AG08396 (cell line): ENCODE data around the gene MATN1.
"Not testable (repeated sequence)": the region's sequence is repeated elsewhere in the genome, so short reads cannot be mapped to it uniquely, and the experiment has no call there.

Experiments used
- DNase-seq: peaks from one replicate; pipeline ENCODE4 v3.0.0; 2012; ENCODE audit warnings: low spot score, mixed read lengths

Gene MATN1

DNA sequence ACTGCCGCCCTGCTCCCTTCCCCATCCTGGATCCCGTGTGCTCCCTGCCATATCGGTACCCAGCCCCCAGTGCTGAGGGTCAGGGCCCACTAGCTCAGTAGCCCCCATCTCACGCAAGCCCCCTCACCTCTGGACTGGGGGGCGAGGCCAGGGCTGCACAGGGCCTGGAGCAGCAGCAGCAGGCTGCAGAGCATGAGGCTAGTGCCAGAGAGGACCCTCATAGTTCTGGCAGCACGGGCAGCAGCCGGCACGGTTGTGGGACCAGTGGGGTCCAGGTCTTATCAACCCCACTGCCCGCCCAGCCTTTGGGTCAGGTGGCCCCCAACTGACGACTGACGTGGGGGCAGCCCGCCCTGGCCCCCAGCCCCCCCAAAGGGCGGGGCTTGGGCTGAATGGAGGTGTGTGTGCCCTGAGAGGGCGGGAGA is at the start of gene MATN1:
Gene MATN1 (minus strand): TSS at position 255 of the 425 bp plus-strand sequence. CDS start 34 bp downstream, at position 221.
- DNase-seq: no peak

DNA sequence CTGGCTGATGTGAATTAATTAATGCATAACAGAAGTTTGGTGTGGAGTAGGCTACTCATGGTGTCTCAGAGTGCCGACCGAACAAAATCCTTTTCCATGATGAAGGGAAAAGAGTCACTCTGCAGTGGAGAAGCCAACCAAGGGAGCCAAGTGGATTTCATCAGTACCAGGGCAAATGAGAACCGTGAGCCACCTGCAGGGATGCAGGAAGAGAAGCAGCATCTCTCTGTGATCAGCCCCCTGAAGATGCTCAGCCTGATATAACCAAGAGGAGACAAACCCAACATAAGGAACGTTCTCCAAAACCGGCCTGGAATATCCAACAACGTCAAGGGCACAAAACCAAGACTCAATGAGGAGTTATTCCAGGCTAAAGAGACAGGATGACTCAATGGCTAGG is 47.6 kb upstream of the MATN1 start:
- no peak for DNase-seq

DNA sequence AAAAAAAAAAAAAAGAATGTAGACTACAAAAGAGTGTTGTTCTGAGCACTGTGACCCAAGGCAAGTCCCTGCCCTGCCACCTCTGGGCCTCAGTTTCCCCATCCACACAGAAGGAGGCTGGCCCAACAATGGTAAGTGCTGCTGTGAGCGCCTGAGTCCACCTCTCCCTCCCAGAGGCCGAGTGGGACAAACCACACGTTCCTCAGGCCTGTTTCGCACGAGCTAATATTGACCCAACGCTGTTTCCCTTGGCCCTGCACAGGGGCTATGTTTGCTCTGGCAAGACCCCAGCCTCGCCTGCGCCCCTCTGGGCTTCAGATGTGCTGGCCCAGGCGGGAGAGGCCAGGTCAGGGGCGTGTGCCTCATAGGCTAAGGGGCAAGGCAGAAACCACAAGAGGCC is 46.8 kb upstream of the MATN1 start:
- DNase-seq: no peak

GRCh38 chr1:30768830-30769718 is 45.7 kb upstream of the MATN1 start:
- no peak for DNase-seq

- DNase-seq: no peak
Measured at GRCh38 chr1:30768159-30768829, 44.9 kb upstream of the MATN1 start.

DNA sequence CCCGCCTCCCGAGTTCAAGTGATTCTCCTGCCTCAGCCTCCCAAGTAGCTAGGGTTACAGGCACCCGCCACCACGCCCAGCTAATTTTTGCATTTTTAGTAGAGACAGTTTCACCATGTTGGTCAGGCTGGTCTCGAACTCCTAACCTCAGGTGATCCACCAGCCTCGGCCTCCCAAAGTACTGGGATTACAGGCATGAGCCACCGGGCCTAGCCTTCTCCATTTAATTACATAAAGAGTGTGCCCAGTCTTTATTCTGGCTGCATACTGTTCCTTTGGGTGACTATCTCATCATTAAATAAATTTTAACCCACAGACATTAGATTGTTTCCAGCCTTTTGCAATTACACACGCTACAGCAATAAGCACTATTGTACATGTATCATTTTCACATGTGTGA is 43.6 kb upstream of the MATN1 start:
- DNase-seq: not testable (repeated sequence)

DNA sequence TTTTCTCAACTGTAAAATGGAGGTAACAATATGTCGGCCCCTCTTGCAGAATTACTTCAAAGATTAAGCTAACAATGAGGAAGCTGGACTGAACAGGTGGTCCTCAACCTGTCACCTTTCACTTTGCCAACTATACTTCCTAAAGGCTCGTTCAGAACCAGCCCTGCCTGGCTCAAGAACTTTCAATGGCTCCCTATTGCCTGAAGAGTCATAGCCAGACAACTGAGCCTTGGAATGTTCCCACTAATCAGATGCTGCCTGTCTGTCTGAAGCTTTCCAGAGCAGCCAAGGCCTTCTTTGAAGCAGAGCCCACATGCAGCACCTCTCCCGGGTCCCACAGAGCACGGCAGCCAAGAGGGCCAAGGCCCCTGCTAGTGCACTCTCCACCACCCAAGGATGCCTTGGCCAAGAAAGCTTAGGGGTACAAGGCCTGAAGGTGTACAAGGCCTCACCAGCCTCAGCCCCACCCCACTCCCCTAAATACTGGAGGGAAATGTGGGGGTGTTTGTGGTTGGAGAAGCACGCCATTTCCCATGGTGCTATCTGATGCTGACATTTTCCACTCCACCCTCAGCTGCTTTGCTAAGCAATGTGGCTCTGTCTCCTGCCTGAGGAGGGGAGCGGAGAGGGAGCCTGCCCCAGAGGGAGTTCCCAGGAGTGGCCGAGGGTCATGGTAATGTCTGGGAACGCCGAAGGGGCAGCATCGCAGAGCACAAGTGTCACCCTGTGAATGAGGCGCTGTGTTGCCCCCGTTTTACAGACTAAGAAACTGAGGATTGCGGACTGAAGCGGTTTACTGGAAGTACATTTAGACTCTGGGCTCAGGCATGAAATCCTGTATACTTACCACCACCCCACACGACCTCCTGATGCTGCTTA is 42.4 kb upstream of the MATN1 start:
- DNase-seq: no peak

DNA sequence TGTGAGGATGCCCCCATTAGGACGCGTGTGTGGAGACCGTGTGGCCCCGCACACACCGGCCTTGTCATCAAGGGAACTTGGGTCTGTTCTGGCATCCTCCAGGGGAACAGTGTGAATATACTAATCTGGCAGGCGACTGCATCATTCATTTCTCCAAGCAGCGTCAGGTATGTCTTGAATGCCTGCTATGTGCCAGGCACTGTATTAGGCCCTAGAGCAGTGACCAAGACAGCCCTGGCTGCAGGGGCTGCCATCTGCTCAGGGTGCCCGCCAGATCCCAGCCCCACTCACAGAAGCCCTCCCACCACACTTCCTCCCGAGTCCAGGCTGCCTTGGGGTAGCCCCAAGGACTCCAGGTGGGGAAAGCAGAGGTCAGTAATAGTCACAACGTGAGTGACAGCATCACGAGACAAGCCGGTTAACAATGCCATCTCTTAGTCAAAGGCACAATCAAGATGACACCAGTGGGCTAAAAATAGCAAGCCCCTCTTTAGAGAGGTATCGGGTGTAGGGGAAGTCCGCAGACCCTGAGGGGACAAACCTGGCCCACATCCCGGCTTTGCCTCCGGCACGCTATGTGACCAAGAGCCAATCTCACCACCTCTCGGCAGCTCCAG is 41.7 kb upstream of the MATN1 start:
- no peak for DNase-seq

DNA sequence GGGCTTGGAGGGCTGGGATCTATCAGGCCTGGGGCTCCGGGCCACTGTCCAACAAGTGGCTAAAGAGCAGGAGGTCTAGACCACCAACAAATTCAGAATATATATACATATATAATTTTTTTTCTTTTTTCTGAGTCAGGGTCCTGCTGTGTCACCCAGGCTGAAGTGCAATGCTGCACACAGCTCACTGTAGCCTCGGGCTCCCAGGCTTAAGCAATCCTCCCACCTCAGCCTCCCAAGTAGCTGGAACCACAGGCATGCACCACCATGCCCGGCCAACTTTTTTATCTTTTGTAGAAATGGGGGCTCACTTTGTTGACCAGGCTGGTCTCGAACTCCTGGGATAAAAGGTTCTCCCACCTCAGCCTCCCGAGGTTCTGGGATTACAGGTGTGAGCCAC is 41.0 kb upstream of the MATN1 start:
- no peak for DNase-seq

- DNase-seq: peak; percentile 58
Measured at GRCh38 chr1:30763651-30764248, 40.4 kb upstream of the MATN1 start.

- DNase-seq: no peak
Measured at GRCh38 chr1:30762930-30763650, 39.7 kb upstream of the MATN1 start.

- no peak for DNase-seq
Measured at GRCh38 chr1:30762152-30762929, 39.0 kb upstream of the MATN1 start.

DNA sequence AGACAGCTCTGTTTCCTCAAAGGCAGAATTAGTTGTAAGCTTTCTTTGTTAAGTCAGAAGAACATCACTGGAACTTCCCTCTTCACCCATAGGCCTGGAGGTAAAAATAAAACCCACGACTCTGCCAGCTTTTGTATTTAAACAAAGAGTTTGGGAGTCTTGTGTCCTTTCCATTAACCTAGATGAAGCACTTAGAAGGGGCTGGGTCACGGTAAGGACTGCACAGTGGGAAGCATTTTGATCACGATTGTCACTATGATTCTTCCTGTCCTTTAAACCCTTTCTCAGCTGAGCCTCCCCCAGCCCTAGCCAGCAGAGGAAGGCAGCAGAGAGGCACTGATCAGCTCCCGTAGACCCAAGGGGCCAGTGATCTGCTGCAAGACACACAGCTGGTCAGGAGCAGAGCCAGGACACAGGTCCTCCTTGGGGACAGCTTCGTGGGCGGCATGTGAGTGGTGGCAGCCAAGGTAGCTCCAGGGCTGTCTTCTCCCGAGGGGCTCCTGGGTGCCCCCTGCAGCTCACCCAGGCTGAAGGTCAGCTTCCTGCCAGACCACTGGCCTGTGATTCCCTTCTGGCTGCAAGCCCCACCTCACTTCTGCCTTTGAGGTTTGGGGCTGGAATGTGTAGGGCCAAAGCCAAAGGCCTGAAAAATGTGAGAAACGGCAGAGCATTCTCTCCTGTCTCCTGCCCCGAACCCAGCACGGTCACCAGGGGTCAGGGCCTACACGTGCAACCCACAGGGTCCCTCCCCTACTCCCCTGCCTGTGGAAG is 38.2 kb upstream of the MATN1 start:
- DNase-seq: peak; percentile 33

- DNase-seq: no peak
Measured at GRCh38 chr1:30760596-30761324, 37.4 kb upstream of the MATN1 start.

DNA sequence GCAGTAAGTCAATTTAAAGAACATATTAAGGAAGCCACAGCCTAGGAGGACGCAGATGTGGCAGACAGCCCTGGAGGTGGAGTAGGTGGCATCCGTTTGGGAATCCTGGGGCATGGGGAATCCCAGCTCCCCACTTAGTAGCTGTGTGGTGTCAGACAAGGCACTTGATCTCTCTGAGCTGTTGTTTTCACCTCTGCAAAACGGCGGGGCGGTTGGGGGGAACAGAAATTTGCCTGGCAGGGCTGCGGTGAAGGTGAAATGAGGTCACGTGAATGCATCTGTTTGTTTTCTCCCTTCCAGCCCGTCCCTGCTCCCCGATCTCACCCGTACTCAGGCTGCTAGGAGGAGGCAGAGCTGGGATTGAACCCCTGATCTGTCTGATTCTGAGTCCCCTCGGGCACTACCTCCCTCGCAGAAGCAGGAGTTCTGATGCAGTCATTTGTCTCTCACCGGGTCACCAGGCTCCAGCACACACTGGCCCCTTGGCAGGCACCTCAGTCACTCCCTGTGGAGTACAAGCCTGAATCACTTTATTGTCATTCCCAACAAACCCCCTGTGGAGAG is 36.4 kb upstream of the MATN1 start:
- DNase-seq: no peak

GRCh38 chr1:30758785-30759380 is 35.5 kb upstream of the MATN1 start:
- DNase-seq: no peak

DNA sequence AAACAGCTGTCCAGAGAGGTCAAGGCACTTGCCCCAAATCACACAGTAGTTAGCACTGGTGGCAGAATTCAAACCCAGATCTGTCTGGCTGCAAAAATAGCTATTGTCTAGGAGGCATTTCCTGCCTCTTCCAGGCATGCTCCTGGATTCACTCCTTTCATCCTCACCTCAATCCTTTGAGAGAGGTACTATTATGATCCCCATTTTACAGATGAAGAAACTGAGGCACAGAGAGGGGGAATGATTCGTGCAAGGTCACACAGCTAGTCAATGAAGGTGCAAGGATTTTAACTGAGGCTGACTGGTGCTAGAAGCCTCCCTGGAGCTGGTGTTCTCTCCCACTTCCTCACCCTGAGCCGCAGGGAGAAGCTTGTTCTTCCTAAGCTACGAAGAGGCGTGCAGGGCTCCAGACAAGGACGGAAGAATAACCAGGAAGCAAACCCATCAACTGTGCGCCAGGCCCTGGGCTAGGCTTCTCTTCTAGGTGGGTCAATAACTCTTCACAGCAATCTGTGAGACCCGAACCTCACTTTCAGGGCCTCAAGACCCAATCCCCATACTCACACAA is 34.8 kb upstream of the MATN1 start:
- DNase-seq: no peak
